Stimulated activated CD4-positive, alpha-beta T cell treated with anti-CD3 and anti-CD28 coated beads, Interleukin-15, amount 100 ng/mL, for 48 hours (primary cell): ENCODE data around the gene NT5DC2.

Experiments
- DNase-seq, 2 donors: peaks; one replicate each; pipeline ENCODE4 v3.0.0-alpha.2; 2020; ENCODE audit warnings: low read depth in 2 of 2

Gene NT5DC2

DNA sequence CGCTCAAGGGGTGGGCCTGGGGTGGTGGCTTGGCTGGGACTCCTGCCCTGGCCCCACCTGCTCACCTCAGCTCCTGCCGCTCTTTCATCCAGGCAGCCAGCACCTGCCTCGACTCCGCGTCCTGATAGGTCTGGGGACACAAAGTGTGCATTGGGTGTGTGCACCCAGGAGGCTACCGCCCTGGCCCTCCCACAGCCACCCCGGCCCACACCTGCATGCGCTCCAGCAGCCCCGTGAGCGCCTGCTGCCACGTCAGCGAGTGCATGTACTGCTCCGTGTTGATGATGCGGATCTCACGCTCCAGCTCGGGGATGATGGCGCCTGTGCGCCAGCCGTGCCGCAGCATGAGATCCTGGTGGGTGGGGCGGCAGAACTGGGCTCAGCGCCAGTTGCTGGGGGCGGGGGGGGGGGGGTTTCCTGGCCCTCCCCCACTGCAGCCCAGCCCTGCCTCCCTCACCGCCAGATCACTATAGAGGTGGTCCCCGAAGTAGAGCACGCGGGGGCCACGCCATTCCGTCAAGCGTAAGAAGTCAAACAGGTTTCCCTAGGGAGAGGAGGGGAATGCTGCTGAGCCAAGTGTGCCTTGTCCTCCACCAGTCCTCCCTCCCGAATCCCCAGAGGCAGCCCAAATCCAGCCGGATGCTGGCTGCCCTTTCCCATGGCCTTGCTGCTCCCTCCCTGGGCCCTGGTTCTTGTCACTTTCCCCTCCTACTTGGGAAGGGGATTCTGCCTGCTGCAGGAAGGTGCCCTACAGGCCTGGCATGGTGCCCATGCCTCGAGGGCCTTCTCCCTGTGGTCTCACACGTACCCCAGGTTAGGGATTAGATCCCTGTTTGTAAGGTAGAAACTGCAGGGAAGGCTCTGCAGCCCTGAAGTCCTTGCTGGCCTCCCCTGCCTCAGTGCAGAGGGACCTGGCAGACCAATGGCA, 8.6 kb downstream of the NT5DC2 start:
- DNase-seq: no peak

DNA sequence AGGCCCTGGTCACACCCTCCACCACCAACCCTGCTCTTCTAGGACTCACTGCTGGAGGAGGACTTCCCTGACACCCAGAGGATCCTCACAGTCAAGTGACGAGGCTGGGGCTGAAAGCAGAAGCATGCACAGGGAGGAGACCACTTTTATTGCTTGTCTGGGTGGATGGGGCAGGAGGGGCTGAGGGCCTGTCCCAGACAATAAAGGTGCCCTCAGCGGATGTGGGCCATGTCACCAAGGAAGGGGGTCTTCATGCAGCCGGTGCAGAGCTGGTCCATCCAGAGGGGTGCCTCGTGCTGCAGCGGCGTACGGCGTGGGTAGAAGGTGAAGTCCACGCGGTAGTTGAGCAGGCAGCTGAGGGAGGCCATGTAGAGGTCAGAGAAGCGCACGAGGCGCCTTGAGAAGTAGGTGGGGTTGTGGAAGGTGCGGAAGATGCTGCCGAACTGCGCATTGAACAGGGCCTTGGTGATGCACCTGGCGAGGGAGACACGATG, 9.4 kb downstream of the NT5DC2 start:
- DNase-seq: no peak

DNA sequence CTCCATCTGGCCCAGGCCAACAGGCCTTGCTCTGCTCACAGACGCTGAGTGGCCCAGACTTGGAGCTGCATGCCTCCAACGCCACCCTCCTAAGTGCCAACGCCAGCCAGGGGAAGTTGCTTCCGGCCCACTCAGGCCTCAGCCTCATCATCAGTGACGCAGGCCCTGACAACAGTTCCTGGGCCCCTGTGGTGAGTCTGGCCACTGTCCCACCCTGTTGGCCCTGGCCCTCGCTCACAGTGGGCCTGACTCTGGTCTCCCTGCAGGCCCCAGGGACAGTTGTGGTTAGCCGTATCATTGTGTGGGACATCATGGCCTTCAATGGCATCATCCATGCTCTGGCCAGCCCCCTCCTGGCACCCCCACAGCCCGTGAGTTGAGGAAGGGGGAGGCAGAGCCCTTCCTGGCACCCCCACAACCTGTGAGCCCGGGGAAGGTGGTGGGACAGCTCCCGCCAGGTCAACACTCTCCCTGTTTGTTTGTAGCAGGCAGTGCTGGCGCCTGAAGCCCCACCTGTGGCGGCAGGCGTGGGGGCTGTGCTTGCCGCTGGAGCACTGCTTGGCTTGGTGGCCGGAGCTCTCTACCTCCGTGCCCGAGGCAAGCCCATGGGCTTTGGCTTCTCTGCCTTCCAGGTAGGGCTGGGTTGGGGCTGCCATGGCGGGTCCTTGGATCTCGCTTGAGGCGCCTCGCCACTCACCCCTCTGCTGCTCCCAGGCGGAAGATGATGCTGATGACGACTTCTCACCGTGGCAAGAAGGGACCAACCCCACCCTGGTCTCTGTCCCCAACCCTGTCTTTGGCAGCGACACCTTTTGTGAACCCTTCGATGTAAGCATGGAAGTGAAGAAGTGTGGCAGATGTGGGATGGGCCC, 10.0 kb downstream of the NT5DC2 start:
- no peak for DNase-seq

DNA sequence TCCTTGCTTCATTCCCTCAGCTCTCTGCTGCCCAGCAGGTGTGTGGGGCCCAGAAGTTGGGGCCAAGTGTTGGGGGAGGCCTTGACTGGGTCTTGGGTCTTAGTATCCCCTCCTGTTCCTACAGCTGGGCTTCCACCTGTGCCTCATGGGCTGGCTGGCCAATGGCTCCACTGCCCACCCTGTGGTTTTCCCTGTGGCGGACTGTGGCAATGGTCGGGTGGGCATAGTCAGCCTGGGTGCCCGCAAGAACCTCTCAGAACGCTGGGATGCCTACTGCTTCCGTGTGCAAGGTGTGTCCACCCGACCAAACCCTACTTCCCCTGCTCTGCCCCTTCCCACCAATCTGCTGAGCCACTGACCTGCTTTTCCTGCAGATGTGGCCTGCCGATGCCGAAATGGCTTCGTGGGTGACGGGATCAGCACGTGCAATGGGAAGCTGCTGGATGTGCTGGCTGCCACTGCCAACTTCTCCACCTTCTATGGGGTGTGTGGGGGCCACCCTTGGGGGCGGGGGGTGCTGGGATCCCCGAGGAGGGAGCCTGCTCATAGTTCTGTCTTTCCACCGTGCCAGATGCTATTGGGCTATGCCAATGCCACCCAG, 10.9 kb downstream of the NT5DC2 start:
- DNase-seq: no peak

DNA sequence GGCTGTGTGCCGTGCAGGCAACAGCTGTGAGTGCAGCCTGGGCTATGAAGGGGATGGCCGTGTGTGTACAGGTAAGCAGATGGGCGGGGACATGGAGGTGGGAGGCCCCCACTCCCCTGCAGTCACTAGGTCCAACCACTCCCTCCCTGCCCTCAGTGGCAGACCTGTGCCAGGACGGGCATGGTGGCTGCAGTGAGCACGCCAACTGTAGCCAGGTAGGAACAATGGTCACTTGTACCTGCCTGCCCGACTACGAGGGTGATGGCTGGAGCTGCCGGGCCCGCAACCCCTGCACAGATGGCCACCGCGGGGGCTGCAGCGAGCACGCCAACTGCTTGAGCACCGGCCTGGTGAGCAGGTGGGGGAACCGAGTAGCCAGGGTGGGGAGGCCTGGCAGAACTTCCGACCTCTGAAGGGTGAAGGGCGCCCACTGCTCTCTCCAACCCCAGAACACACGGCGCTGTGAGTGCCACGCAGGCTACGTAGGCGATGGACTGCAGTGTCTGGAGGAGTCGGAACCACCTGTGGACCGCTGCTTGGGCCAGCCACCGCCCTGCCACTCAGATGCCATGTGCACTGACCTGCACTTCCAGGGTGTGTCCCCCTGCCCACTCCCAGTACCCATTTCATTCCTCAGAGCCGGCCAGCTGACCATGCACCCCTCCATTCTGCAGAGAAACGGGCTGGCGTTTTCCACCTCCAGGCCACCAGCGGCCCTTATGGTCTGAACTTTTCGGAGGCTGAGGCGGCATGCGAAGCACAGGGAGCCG, 11.6 kb downstream of the NT5DC2 start:
- no peak for DNase-seq

DNA sequence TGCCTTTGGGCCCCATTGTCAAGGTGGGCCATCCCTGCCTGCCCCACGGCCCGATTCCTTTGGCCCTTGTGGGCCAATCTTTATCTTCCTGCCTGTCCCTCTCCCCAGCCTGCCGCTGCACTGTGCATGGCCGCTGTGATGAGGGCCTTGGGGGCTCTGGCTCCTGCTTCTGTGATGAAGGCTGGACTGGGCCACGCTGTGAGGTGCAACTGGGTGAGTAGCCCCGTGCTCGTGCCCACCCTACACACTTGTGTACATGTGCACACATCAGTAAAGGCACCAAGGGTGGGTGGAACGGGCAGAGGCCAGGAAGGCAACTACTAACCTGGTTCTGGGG, 12.2 kb downstream of the NT5DC2 start:
- DNase-seq: no peak

DNA sequence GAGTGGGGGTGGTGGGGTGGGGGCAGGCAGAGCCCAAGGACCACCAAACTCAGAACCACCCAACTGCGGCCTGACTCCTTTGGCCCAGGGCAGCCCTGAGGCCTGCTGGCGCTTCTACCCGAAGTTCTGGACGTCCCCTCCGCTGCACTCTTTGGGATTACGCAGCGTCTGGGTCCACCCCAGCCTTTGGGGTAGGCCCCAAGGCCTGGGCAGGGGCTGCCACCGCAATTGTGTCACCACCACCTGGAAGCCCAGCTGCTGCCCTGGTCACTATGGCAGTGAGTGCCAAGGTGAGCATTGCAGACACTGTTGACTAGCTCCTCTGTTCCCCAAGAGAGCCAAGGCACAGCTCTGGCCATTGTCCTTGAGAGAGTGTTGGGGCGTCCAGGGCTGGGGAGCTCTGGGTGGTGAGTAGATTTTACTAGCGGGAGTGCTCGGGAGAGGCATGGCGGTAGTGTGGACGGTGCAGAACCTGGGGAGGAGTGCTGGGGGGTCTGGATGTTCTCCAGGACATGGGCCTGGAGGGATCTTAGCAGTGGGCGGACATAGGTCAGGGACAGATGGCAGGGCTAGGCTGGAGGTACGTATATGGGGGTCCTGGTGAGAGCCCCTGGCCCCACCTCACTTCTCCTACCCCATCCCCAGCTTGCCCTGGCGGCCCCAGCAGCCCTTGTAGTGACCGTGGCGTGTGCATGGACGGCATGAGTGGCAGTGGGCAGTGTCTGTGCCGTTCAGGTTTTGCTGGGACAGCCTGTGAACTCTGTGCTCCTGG, 12.8 kb downstream of the NT5DC2 start:
- no peak for DNase-seq

DNA sequence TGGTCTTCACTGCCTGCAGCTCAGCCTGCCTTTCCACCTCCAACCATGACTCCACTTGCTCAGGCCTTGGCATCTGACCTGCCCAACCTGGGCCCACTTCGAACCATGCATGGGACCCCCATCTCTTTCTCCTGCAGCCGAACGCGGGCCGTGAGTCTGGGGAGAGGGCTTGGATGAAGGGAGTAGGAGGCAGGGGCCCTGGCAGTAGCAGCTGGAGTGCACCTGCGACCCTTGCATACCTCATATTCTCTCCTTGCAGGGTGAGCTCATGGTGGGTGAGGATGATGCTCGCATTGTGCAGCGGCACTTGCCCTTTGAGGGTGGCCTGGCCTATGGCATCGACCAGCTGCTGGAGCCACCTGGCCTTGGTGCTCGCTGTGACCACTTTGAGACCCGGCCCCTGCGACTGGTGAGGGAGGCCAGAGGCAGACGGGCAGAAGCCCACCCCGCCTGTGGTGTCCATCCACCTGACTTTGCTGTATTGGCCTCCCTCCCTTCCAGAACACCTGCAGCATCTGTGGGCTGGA, 13.5 kb downstream of the NT5DC2 start:
- no peak for DNase-seq

DNA sequence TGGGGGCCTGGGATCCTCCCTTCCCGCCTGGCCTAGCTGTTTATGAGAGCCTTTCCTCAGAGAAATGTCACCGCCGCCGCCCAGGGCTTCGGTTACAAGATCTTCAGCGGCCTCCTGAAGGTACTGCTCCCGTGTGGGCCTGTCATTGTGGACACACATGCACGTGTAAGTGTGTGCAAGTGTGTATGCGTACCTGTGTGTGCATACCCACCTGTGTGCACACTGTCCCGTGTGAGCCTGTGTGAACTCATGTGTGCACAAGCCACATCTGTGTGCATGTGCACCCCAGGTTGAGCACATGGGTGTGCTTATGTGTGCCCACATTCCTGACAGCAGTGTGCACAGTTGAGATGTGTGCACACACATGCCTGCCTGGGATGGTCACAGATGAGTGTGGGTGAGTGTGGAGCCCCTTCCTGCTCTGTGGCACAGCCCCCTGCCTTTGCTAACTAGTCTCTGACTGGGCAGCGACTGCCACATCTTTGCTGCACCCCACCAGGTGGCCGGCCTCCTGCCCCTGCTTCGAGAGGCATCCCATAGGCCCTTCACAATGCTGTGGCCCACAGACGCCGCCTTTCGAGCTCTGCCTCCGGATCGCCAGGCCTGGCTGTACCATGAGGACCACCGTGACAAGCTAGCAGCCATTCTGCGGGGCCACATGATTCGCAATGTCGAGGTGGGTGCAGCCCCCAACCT, 14.1 kb downstream of the NT5DC2 start:
- DNase-seq: no peak

DNA sequence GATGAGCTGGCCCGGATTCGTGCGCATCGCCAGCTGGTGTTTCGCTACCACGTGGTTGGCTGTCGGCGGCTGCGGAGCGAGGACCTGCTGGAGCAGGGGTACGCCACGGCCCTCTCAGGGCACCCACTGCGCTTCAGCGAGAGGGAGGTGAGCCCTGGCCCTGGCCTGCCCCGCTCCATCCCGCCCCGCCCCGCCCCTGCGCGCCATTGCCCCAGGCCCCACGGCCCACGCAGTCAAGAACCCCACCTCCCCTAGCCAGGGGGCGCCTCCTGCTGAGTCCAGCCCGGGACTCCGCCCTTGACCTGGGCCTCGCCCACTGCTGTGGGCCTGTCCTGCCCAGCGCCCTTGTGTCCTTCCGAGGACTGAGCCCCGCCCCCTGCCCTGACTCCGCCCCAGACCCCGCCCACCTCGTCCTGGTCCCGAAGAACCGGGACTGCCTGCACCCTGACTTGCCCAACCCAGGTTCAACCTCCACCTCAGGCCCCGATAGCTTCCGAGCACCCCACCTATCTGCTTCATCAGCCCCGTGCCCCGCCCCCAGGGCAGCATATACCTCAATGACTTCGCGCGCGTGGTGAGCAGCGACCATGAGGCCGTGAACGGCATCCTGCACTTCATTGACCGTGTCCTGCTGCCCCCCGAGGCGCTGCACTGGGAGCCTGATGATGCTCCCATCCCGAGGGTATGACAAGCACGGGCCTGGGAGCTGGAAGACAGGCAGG, 14.8 kb downstream of the NT5DC2 start:
- DNase-seq: no peak

DNA sequence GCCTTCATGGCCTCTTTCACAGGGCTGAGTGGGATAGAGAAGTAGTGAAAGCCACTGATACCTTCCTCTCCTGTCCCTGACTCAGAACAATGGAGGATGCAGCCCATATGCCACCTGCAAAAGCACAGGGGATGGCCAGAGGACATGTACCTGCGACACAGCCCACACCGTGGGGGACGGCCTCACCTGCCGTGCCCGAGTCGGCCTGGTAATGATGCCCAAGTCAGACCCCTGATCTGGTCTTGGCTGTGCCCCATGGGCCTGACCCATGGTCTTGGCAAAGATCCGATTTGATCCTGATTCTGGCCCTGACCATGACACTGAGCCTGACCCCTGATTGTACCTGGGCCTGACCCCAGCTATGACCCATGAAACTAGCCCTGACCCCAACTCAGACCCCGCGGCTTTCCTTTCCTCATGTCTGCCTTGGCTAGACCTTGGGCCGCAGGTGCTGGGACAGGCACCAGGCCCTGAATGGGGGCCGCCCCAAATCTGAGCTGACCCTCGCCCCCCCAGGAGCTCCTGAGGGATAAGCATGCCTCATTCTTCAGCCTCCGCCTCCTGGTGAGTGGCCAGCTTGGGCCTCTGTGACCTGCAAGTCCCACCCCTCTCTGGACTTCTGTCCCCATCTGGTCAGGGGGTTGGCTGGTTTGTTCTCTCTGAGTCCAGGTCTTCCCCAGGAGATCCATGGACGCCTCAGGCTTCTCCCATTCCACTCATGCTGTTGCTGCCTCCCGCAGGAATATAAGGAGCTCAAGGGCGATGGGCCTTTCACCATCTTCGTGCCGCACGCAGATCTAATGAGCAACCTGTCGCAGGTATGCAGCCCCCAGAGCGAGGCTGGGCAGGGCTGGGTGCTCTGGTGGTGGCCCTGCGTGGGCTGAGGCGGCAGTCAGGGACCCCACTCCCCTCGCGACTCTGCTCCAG, 15.6 kb downstream of the NT5DC2 start:
- DNase-seq: no peak

DNA sequence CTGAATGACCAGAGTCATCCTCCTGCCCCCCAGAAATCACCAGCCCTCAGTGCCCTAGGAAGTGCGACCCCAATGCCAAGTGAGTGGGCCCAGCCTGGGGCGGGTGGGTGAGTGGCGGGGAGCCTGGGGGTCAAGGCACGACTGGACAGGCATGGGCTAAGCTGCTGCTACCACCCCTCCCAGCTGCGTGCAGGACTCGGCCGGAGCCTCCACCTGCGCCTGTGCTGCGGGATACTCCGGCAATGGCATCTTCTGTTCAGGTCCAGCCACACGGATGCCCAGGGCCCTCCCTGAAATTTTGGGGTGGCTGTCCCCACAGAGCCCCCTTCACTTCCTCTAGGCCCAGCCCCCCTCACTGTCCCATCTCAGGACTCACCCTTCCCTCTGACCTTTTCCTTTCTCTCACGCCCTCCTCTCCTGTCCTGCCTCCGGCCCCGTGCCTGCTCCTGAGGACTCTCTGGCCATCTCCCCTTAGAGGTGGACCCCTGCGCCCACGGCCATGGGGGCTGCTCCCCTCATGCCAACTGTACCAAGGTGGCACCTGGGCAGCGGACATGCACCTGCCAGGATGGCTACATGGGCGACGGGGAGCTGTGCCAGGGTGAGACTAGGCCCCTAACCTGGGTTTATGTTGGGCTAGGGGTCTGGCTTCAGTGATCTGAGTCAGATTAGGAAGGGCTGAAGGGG, 17.0 kb downstream of the NT5DC2 start:
- DNase-seq: no peak

DNA sequence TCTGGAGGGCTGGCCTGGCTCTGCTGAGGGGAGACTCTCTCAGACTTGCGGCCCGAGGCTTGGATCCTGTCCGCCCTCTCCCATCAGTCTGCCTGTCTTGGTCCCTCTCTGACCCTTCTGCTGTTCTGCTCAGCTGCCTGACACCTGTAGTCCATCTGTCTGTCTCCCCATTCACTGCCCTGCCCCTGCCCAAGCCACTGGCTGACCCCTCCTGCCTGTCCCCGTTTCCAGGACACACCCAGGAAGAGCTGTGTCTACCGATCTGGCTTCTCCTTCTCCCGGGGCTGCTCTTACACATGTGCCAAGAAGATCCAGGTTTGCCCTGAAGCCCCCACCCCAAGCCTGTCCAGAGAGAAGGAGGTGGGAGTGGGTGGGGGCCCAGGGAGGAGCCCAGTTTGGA, 18.5 kb downstream of the NT5DC2 start:
- DNase-seq: no peak

DNA sequence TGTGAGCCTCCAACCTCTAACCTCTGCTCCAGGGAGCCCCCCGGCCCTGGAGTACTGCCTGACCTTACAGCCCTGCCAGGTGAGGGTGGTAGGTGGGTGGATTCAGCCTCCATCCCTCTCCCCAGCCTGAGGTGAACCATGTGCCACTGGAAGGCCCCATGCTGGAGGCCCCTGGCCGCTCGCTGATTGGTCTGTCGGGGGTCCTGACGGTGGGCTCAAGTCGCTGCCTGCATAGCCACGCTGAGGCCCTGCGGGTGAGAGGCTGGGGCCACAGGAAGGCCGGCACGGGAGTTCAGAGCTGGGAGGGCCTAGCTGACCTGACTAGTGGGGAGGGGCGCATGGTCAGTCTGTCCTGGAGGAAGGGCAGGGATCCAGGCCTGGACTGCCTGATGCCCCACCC, 19.1 kb downstream of the NT5DC2 start:
- no peak for DNase-seq

DNA sequence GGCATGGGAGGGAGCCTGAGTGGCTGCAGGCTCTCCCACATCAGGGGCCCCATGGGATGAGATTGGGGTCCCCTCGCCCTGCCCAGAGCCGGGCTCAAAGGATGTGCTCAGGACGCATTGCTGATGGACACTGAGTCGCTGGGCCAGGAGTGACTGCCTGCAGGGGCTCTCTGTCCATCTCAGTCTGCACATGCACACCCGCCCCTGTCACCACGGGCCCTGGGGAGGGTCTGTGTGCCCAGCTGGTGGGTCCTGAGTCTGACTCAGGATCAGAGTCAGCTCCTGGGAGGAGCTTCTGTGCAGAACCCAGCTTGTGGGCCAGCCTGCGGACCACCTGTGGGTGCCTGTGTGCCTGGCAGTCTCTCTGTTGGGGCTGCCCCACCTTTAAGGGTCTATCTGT, 20.4 kb downstream of the NT5DC2 start:
- no peak for DNase-seq

DNA sequence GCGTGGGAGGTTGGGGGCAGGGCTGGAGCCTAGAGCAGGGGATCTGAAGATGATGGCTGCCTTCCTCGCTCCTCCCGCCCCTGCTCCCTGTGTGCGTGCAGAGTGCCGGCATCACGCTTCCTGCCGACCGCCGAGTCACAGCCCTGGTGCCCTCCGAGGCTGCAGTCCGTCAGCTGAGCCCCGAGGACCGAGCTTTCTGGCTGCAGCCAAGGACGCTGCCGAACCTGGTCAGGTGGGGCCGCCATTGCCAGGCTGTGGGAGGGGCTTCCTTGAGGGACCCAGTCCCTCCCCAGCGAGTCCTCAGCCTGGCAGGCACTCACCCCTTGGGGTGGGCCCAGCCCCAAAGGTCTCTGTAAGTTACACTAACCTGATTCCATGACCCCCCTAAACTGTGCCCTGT, 20.9 kb downstream of the NT5DC2 start:
- DNase-seq: no peak

DNA sequence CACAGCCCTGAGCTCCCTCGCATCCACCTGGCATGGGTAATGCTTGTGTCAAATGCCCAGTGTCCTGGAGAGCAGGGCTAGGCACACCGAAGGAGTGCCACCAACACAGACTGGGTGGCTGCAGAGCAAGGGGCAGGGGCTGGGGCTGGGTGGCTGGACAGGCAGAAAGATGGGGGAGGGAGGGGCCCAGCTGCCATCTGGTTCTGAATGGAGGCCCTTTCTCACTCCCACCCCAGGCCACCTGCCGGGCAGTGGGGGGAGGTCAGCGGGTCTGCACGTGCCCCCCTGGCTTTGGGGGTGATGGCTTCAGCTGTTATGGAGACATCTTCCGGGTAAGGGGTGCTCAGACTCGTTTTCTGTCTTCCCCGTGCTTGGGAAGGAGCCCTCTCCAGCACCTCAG, 21.6 kb downstream of the NT5DC2 start:
- DNase-seq: no peak

DNA sequence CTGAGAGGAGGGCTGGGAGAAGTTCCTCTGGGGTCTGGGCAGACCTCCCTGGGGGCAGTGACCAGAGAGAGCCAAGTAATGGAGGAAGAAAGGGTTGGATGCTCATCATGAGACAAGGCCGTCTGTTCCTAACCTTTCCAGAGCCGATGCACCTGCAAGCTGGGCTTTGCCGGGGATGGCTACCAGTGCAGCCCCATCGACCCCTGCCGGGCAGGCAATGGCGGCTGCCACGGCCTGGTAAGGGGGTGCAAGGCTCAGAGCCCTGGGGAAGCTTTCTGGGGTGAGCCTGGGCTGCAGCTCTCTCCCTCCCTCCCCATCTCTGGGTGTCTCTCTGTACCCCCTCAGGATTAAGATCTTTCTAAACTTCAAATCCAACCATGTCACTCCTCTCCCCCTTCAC, 22.1 kb downstream of the NT5DC2 start:
- no peak for DNase-seq
